Measurements from ENCODE around the gene NOTCH2.
"Not testable (repeated sequence)": the region's sequence is repeated elsewhere in the genome, so short reads cannot be mapped to it uniquely, and the experiment has no call there.

NOTCH2 gene

GRCh38 chr1:120090830-120091229 is 21.4 kb upstream of the NOTCH2 start:
- DNase-seq (ENCODE audit: extremely low spot score); POLR2A ChIA-PET: not testable (repeated sequence)

GRCh38 chr1:120087959-120088358 is 18.5 kb upstream of the NOTCH2 start:
- DNase-seq (ENCODE audit: extremely low spot score); POLR2A ChIA-PET; CTCF ChIA-PET: not testable (repeated sequence)

More at GRCh38 chr1:120090830-120091229, 21.4 kb upstream of the NOTCH2 start:
- CTCF ChIA-PET, result not testable (repeated sequence)

- CTCF ChIA-PET; DNase-seq (ENCODE audit: extremely low spot score); POLR2A ChIA-PET: not testable (repeated sequence)
Measured at GRCh38 chr1:120069920-120070214, 405 bp upstream of the NOTCH2 start.

- DNase-seq (ENCODE audit: extremely low spot score); CTCF ChIA-PET; POLR2A ChIA-PET: not testable (repeated sequence)
Measured at GRCh38 chr1:120068683-120069066, 787 bp downstream of the NOTCH2 start.

- POLR2A ChIA-PET; DNase-seq (ENCODE audit: extremely low spot score); CTCF ChIA-PET: not testable (repeated sequence)
Measured at GRCh38 chr1:120048208-120048607, 21.3 kb downstream of the NOTCH2 start.

- CTCF ChIA-PET, POLR2A ChIA-PET: not testable (repeated sequence)
Measured at GRCh38 chr1:120041771-120042170, 27.7 kb downstream of the NOTCH2 start.

GRCh38 chr1:120032253-120032652 is 37.2 kb downstream of the NOTCH2 start:
- CTCF ChIA-PET; DNase-seq (ENCODE audit: extremely low spot score); POLR2A ChIA-PET: not testable (repeated sequence)

More at GRCh38 chr1:120041771-120042170, 27.7 kb downstream of the NOTCH2 start:
- DNase-seq (ENCODE audit: extremely low spot score), result not testable (repeated sequence)

- CTCF ChIA-PET; DNase-seq (ENCODE audit: extremely low spot score); POLR2A ChIA-PET: not testable (repeated sequence)
Measured at GRCh38 chr1:120023791-120024190, 45.7 kb downstream of the NOTCH2 start.

GRCh38 chr1:120014978-120015377 is 54.5 kb downstream of the NOTCH2 start:
- DNase-seq (ENCODE audit: extremely low spot score); CTCF ChIA-PET; POLR2A ChIA-PET: not testable (repeated sequence)

- CTCF ChIA-PET; POLR2A ChIA-PET; DNase-seq (ENCODE audit: extremely low spot score): not testable (repeated sequence)
Measured at GRCh38 chr1:120008320-120008719, 61.1 kb downstream of the NOTCH2 start.

- CTCF ChIA-PET; DNase-seq (ENCODE audit: extremely low spot score); POLR2A ChIA-PET: not testable (repeated sequence)
Measured at GRCh38 chr1:120007850-120008249, 61.6 kb downstream of the NOTCH2 start.

- CTCF ChIA-PET; POLR2A ChIA-PET; DNase-seq (ENCODE audit: extremely low spot score): not testable (repeated sequence)
Measured at GRCh38 chr1:120001035-120001434, 68.4 kb downstream of the NOTCH2 start.

GRCh38 chr1:119996731-119997312 is 72.6 kb downstream of the NOTCH2 start:
- POLR2A ChIA-PET; CTCF ChIA-PET; DNase-seq (ENCODE audit: extremely low spot score): not testable (repeated sequence)

GRCh38 chr1:119995975-119996374 is 73.5 kb downstream of the NOTCH2 start:
- CTCF ChIA-PET; POLR2A ChIA-PET; DNase-seq (ENCODE audit: extremely low spot score): not testable (repeated sequence)

- ChIA-PET POLR2A (no interaction called here), CTCF (interaction anchor here (1.3 to 2.8 kb wide), 2 partner anchors 8 to 20 kb away, joined by 3 to 15 read pairs; no protein-coding TSS in a partner anchor)
- peak; percentile 6 for DNase-seq (ENCODE audit: extremely low spot score)
- no peak for TF ChIP-seq CTCF (IDR thresholded peaks at IDR 0.05; ENCODE audit: control extremely low read depth, extremely low read depth, low read depth, missing control alignments)
Measured at GRCh38 chr1:119988306-119989062, 81.0 kb downstream of the NOTCH2 start.
